ENCODE data around the gene SGPP1.

Gene SGPP1

DNA sequence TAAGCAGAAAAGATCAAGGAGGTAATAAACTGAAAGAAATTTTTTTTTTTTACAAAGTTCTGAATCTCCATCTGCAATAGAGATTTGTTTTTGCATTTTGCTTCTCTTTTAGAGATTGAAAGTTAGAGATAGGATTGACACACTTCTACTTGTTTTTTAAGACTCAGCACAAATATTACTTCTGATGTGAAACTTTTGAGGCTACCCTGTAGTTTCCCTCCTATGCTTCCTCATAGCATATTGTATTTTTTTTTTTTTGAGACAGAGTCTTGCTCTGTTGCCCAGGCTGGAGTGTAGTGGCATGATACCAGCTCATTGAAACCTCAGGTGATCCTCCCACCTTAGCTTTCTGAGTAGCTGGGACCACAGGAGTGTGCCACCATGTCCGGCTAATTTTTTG, 32.1 kb upstream of the SGPP1 start:
- no peaks in the 10 kb centered on the region for H3K27me3 ChIP-seq (ENCODE audit: insufficient read depth, low read length)
- H2BK120ac ChIP-seq (ENCODE audit: insufficient read depth, low read length, poor library complexity) = peak overlapping the region; percentile 76
- peak overlapping the region; percentile 37 for H3K18ac ChIP-seq (ENCODE audit: low read length)
- H3K4me1 ChIP-seq (ENCODE audit: control insufficient read depth in 1 of 2, insufficient read depth in 2 of 2, low read length in 2 of 2) = peaks cover 5 to 11% of the 10 kb centered on the region in 2 experiments
- no peaks in the 10 kb centered on the region for H3K36me3 ChIP-seq (ENCODE audit: control insufficient read depth in 1 of 2, insufficient read depth in 2 of 2, low read length in 2 of 2)
- peak overlapping the region; percentile 55 for H4K91ac ChIP-seq (ENCODE audit: low read depth, low read length)
- no peak overlapping the region for H3K23ac ChIP-seq (ENCODE audit: low read length)
- H4K12ac ChIP-seq (ENCODE audit: low read depth, low read length) = no peak overlapping the region
- H2AFZ ChIP-seq (ENCODE audit: insufficient read depth, low read length, poor library complexity) = no peak overlapping the region
- peak overlapping the region; percentile 92 for H2BK12ac ChIP-seq (ENCODE audit: low read length)
- DNase-seq = no peak
- H3K79me1 ChIP-seq (ENCODE audit: low read length) = peaks cover 13% of the 10 kb centered on the region
- no peak overlapping the region for H3K4me3 ChIP-seq (ENCODE audit: low read depth, low read length)
- peak overlapping the region; percentile 70 for H3K14ac ChIP-seq (ENCODE audit: low read length)
- no peak overlapping the region for H3K9ac ChIP-seq (ENCODE audit: low read length)
- no CpG with 5 or more reads among the region's 1 CpG for WGBS (ENCODE audit: extremely low coverage, insufficient coverage, insufficient read length)
- H3K79me2 ChIP-seq (ENCODE audit: control insufficient read depth, insufficient read depth, low read length, poor library complexity) = peaks cover 2% of the 10 kb centered on the region
- no peak overlapping the region for H3K4ac ChIP-seq (ENCODE audit: low read depth, low read length)
- H2AK5ac ChIP-seq (ENCODE audit: low read length) = peak overlapping the region; percentile 37
- H2BK5ac ChIP-seq (ENCODE audit: low read depth, low read length, poor library complexity) = peak overlapping the region; percentile 31
- no peak overlapping the region for H3K27ac ChIP-seq (ENCODE audit: low read depth, low read length)
- H3K9me3 ChIP-seq (ENCODE audit: insufficient read depth, low read depth, low read length) = peaks cover 2% of the 10 kb centered on the region
- peak overlapping the region; percentile 28 for H4K8ac ChIP-seq (ENCODE audit: low read depth, low read length)
- H3K4me2 ChIP-seq (ENCODE audit: low read length) = no peak overlapping the region

DNA sequence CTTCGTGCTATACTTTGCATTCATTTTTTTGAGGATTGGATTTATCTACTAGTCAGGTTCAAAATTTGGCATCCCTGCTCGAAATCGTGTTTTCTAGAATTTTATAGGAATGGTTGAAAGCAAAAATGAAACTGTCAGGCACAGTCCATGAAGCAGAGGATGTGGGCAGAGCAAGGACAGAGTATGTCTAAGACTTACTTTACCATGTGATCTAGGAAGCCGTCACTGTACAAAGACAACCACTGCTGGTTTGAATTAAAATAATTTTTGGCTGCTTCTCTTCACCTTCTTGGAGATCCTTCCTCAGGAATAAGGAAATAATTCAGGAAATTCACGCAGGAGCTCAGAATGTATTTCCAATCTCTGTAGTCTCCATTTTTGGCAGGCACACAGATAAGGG, 31.6 kb upstream of the SGPP1 start:
- Histone ChIP-seq H3K27ac (ENCODE audit: low read depth, low read length) (no peak overlapping the region), H3K18ac (ENCODE audit: low read length) (no peak overlapping the region), H3K79me2 (ENCODE audit: control insufficient read depth, insufficient read depth, low read length, poor library complexity) (peaks cover 2% of the 10 kb centered on the region), H3K9me3 (ENCODE audit: insufficient read depth, low read depth, low read length) (peaks cover 2% of the 10 kb centered on the region), H3K4me3 (ENCODE audit: low read depth, low read length) (no peak overlapping the region), H3K4ac (ENCODE audit: low read depth, low read length) (no peak overlapping the region), H3K23ac (ENCODE audit: low read length) (no peak overlapping the region), H3K27me3 (ENCODE audit: insufficient read depth, low read length) (no peaks in the 10 kb centered on the region), H3K4me2 (ENCODE audit: low read length) (no peak overlapping the region), H2AFZ (ENCODE audit: insufficient read depth, low read length, poor library complexity) (no peak overlapping the region), H4K91ac (ENCODE audit: low read depth, low read length) (no peak overlapping the region), H2BK5ac (ENCODE audit: low read depth, low read length, poor library complexity) (no peak overlapping the region), H3K9ac (ENCODE audit: low read length) (no peak overlapping the region), H3K36me3 (ENCODE audit: control insufficient read depth in 1 of 2, insufficient read depth in 2 of 2, low read length in 2 of 2) (no peaks in the 10 kb centered on the region), H2AK5ac (ENCODE audit: low read length) (no peak overlapping the region), H4K8ac (ENCODE audit: low read depth, low read length) (no peak overlapping the region), H2BK120ac (ENCODE audit: insufficient read depth, low read length, poor library complexity) (no peak overlapping the region), H3K4me1 (ENCODE audit: control insufficient read depth in 1 of 2, insufficient read depth in 2 of 2, low read length in 2 of 2) (peaks cover 5 to 11% of the 10 kb centered on the region in 2 experiments), H2BK12ac (ENCODE audit: low read length) (no peak overlapping the region), H3K14ac (ENCODE audit: low read length) (no peak overlapping the region), H4K12ac (ENCODE audit: low read depth, low read length) (no peak overlapping the region), H3K79me1 (ENCODE audit: low read length) (peaks cover 13% of the 10 kb centered on the region)
- peak in 1 of 2 donors; percentile 20 for DNase-seq
- WGBS (ENCODE audit: extremely low coverage, insufficient coverage, insufficient read length) = no CpG with 5 or more reads among the region's 5 CpGs

DNA sequence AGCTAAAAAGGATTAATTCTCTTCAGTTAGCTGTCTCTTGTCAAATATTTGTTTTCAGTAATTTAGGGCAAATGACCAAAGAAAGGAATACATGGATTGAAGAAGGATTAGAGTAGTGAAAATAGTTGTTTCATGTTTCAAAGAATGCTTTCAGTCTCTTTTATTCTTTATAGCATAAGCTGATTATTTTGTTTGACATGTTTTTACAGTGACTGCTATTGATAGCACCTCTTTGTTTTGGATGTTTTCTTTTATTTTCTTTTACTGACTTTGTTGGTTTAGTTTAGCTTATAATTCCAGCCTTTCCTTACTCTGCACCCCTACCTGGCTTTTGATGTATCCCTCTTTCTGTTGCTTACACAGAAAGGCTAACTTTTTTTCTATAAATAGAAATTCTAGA, 29.3 kb upstream of the SGPP1 start:
- H3K4me2 ChIP-seq (ENCODE audit: low read length) = no peak overlapping the region
- no peak overlapping the region for H2BK12ac ChIP-seq (ENCODE audit: low read length)

DNA sequence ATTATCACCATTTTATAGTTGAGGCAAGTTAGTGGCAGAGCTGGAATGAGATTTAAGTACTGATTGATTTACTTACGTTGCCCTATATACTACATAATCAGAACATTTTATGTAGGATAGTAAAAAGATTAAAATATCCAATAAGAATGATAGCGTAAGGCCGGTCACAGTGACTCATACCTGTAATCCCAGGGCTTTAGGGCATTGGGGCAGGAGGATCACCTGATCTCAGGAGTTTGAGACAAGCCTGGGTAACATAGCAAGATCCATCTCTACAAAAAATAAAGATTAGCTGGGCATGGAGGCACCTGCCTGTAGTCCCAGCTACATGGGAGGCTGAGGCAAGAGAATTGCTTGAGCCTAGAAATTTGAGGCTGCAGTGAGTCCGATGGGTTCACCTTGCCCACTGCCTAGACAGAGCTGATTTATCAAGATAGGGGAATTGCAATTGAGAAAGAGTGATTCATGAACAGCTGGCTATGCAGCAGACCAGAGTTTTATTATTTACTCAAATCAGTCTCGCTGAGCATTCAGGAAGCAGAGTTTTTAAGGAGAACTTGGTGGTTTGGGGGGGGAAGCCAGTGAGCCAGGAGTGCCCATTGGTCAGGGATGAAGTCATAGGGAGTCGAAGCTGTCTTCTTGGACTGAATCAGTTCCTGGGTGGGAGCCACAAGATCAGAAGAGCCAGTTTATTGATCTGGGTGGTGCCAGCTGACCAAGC, 24.7 kb upstream of the SGPP1 start:
- no peak overlapping the region for H3K4me2 ChIP-seq (ENCODE audit: low read length)
- H3K14ac ChIP-seq (ENCODE audit: low read length) = no peak overlapping the region
- H3K4me3 ChIP-seq (ENCODE audit: low read depth, low read length) = no peak overlapping the region
- no peak overlapping the region for H2BK5ac ChIP-seq (ENCODE audit: low read depth, low read length, poor library complexity)
- no peak overlapping the region for H4K12ac ChIP-seq (ENCODE audit: low read depth, low read length)
- H3K9ac ChIP-seq (ENCODE audit: low read length) = no peak overlapping the region
- no peak overlapping the region for H3K4ac ChIP-seq (ENCODE audit: low read depth, low read length)
- peak in 1 of 2 donors; percentile 43 for DNase-seq
- H2AK5ac ChIP-seq (ENCODE audit: low read length) = no peak overlapping the region
- no peak overlapping the region for H3K23ac ChIP-seq (ENCODE audit: low read length)
- H3K9me3 ChIP-seq (ENCODE audit: insufficient read depth, low read depth, low read length) = no peaks in the 10 kb centered on the region
- H3K79me2 ChIP-seq (ENCODE audit: control insufficient read depth, insufficient read depth, low read length, poor library complexity) = no peaks in the 10 kb centered on the region
- H4K91ac ChIP-seq (ENCODE audit: low read depth, low read length) = no peak overlapping the region
- H3K27ac ChIP-seq (ENCODE audit: low read depth, low read length) = no peak overlapping the region
- no peaks in the 10 kb centered on the region for H3K4me1 ChIP-seq (ENCODE audit: control insufficient read depth in 1 of 2, insufficient read depth in 2 of 2, low read length in 2 of 2)
- H3K18ac ChIP-seq (ENCODE audit: low read length) = no peak overlapping the region
- no peak overlapping the region for H2BK120ac ChIP-seq (ENCODE audit: insufficient read depth, low read length, poor library complexity)
- H2BK12ac ChIP-seq (ENCODE audit: low read length) = no peak overlapping the region
- no CpG with 5 or more reads among the region's 6 CpGs for WGBS (ENCODE audit: extremely low coverage, insufficient coverage, insufficient read length)
- no peak overlapping the region for H4K8ac ChIP-seq (ENCODE audit: low read depth, low read length)
- H3K79me1 ChIP-seq (ENCODE audit: low read length) = no peaks in the 10 kb centered on the region
- H3K36me3 ChIP-seq (ENCODE audit: control insufficient read depth in 1 of 2, insufficient read depth in 2 of 2, low read length in 2 of 2) = no peaks in the 10 kb centered on the region
- no peaks in the 10 kb centered on the region for H3K27me3 ChIP-seq (ENCODE audit: insufficient read depth, low read length)
- H2AFZ ChIP-seq (ENCODE audit: insufficient read depth, low read length, poor library complexity) = no peak overlapping the region

More for the DNA sequence above, 29.3 kb upstream of the SGPP1 start:
- no peak overlapping the region for H3K23ac ChIP-seq (ENCODE audit: low read length)
- no peaks in the 10 kb centered on the region for H3K36me3 ChIP-seq (ENCODE audit: control insufficient read depth in 1 of 2, insufficient read depth in 2 of 2, low read length in 2 of 2)
- H3K9me3 ChIP-seq (ENCODE audit: insufficient read depth, low read depth, low read length) = peaks cover 2% of the 10 kb centered on the region
- no peak overlapping the region for H2BK120ac ChIP-seq (ENCODE audit: insufficient read depth, low read length, poor library complexity)
- H2AK5ac ChIP-seq (ENCODE audit: low read length) = no peak overlapping the region
- no peak overlapping the region for H3K4ac ChIP-seq (ENCODE audit: low read depth, low read length)
- H3K9ac ChIP-seq (ENCODE audit: low read length) = no peak overlapping the region
- no peaks in the 10 kb centered on the region for H3K79me2 ChIP-seq (ENCODE audit: control insufficient read depth, insufficient read depth, low read length, poor library complexity)
- H4K8ac ChIP-seq (ENCODE audit: low read depth, low read length) = no peak overlapping the region
- no peak overlapping the region for H3K14ac ChIP-seq (ENCODE audit: low read length)
- no peak overlapping the region for H3K4me3 ChIP-seq (ENCODE audit: low read depth, low read length)
- no peak for DNase-seq
- H3K79me1 ChIP-seq (ENCODE audit: low read length) = peaks cover 10% of the 10 kb centered on the region
- no peak overlapping the region for H2AFZ ChIP-seq (ENCODE audit: insufficient read depth, low read length, poor library complexity)
- no peak overlapping the region for H4K91ac ChIP-seq (ENCODE audit: low read depth, low read length)
- no peak overlapping the region for H3K18ac ChIP-seq (ENCODE audit: low read length)
- H2BK5ac ChIP-seq (ENCODE audit: low read depth, low read length, poor library complexity) = no peak overlapping the region
- no peak overlapping the region for H3K27ac ChIP-seq (ENCODE audit: low read depth, low read length)
- no peak overlapping the region for H4K12ac ChIP-seq (ENCODE audit: low read depth, low read length)
- peaks cover 5% of the 10 kb centered on the region in 2 experiments for H3K4me1 ChIP-seq (ENCODE audit: control insufficient read depth in 1 of 2, insufficient read depth in 2 of 2, low read length in 2 of 2)
- H3K27me3 ChIP-seq (ENCODE audit: insufficient read depth, low read length) = no peaks in the 10 kb centered on the region
